Neural cell (in vitro differentiated cells): ENCODE measurements around the gene PRDM12.

Experiments
- CTCF ChIP-seq: fragments of 450-650 bp; IDR thresholded peaks from 2 replicates; pipeline ENCODE4 v1.5.1; 2014; ENCODE audit warnings: antibody characterized with exemption, mild to moderate bottlenecking, moderate library complexity; ENCODE audit not compliant: poor library complexity, severe bottlenecking
- EP300 ChIP-seq: fragments of 450-650 bp; conservative IDR thresholded peaks from 2 replicates; pipeline ENCODE4 v1.6.1; 2014; ENCODE audit warnings: antibody characterized with exemption, mild to moderate bottlenecking, moderate library complexity; ENCODE audit not compliant: poor library complexity, severe bottlenecking
- EZH2 ChIP-seq: fragments of 200-600, 300-800 bp; shearing (Covaris generic), sonication (generic); IDR thresholded peaks from 2 replicates; pipeline ENCODE4 v1.6.1; 2014; ENCODE audit warnings: antibody characterized with exemption, low read length, borderline replicate concordance, mild to moderate bottlenecking; ENCODE audit not compliant: insufficient read depth, poor library complexity, severe bottlenecking
- POLR2AphosphoS5 ChIP-seq: IDR thresholded peaks from 2 replicates; pipeline ENCODE4 v1.6.1; 2012
- TF ChIP-seq, protein P1 (sequence below): IDR thresholded peaks from 2 replicates; pipeline ENCODE4 v1.6.1; 2012; ENCODE audit warnings: borderline replicate concordance

- TF ChIP-seq CTCF = no peak
- no peak for TF ChIP-seq POLR2AphosphoS5
- TF ChIP-seq, protein P1, sequence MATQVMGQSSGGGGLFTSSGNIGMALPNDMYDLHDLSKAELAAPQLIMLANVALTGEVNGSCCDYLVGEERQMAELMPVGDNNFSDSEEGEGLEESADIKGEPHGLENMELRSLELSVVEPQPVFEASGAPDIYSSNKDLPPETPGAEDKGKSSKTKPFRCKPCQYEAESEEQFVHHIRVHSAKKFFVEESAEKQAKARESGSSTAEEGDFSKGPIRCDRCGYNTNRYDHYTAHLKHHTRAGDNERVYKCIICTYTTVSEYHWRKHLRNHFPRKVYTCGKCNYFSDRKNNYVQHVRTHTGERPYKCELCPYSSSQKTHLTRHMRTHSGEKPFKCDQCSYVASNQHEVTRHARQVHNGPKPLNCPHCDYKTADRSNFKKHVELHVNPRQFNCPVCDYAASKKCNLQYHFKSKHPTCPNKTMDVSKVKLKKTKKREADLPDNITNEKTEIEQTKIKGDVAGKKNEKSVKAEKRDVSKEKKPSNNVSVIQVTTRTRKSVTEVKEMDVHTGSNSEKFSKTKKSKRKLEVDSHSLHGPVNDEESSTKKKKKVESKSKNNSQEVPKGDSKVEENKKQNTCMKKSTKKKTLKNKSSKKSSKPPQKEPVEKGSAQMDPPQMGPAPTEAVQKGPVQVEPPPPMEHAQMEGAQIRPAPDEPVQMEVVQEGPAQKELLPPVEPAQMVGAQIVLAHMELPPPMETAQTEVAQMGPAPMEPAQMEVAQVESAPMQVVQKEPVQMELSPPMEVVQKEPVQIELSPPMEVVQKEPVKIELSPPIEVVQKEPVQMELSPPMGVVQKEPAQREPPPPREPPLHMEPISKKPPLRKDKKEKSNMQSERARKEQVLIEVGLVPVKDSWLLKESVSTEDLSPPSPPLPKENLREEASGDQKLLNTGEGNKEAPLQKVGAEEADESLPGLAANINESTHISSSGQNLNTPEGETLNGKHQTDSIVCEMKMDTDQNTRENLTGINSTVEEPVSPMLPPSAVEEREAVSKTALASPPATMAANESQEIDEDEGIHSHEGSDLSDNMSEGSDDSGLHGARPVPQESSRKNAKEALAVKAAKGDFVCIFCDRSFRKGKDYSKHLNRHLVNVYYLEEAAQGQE = no peak
- no peak for TF ChIP-seq EP300
- no peak for TF ChIP-seq EZH2
Observed at GRCh38 chr9:130729145-130729544, 64.8 kb downstream of the PRDM12 start.
